Gastroesophageal sphincter (tissue), 3 donors: ENCODE results near the gene SEL1L2.

Experiments used
- CTCF ChIP-seq, 4 experiments: fragments of 200-600 bp in 2 of 4; fragments of 450-650 bp in 2 of 4; sonication (generic) in 1 of 4; IDR thresholded peaks; one replicate each; pipeline ENCODE4 v1.5.1; 2017 to 2019; ENCODE audit warnings: antibody characterized with exemption in 4 of 4, mild to moderate bottlenecking in 2 of 4, moderate library complexity in 2 of 4
- EP300 ChIP-seq: sonication (generic); formaldehyde crosslinking; IDR thresholded peaks from one replicate; pipeline ENCODE4 v1.6.1; 2017; ENCODE audit warnings: antibody characterized with exemption, mild to moderate bottlenecking
- POLR2A ChIP-seq, 2 donors: fragments of 450-650 bp; IDR thresholded peaks; one replicate each; pipeline ENCODE4 v1.6.1; 2017; ENCODE audit warnings: antibody characterized with exemption in 2 of 2, mild to moderate bottlenecking in 2 of 2, moderate library complexity in 1 of 2
- POLR2AphosphoS5 ChIP-seq: sonication (generic); formaldehyde crosslinking; IDR thresholded peaks from one replicate; pipeline ENCODE4 v1.6.1; 2017; ENCODE audit warnings: antibody characterized with exemption

DNA sequence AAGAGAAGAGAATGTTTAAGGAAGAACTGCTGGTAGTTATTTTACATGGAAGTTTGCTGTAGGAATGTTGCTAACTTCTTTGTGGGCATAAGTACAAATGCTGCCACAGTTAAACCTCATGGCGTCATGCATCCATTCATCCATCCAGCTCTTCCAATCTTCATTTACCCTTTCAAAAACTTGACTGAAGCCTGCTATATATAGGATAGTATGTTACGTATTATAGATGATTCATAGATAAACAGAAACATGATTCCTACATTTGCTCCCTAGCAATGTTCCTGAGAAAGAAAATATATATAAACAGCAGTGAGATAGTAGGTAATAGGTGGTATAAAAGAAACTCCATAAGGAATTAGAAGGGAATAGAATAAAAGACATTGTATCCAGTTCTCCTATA lies 111.8 kb downstream of the SEL1L2 start:
- no peak for TF ChIP-seq CTCF (IDR thresholded peaks at IDR 0.05)
- TF ChIP-seq POLR2A (IDR thresholded peaks at IDR 0.05), result no peak
- no peak for TF ChIP-seq POLR2AphosphoS5
- TF ChIP-seq EP300, result no peak
